Activated CD8-positive, alpha-beta T cell treated with anti-CD3 and anti-CD28 coated beads for 36 hours (primary cell): ENCODE measurements around the gene CSRP2. TPM values are rescaled to one million over a fixed set of nuclear protein-coding genes. Genes with fewer than 3 reads are reported as not detected.
A peak's percentile ranks its signal among the peaks of the same experiment; 100 is the strongest.

Source experiments
- ATAC-seq: fragments of 200-7000 bp; cut with Tn5 transposase; one replicate; pipeline ENCODE4 v1.10.0; 2021; ENCODE audit warnings: mild to moderate bottlenecking, moderate library complexity
- CTCF ChIA-PET: fragments of 350-600 bp; sonication (Branson Sonifier 250); formaldehyde crosslinking; loops from one replicate; lab custom pipeline; 2021; ENCODE audit warnings: antibody characterized with exemption; lab: Charles Lee
- POLR2A ChIA-PET: fragments of 350-600 bp; sonication (Branson Sonifier 250); formaldehyde crosslinking; loops from one replicate; lab custom pipeline; 2021; ENCODE audit warnings: antibody characterized with exemption; lab: Charles Lee
- DNase-seq: peaks from one replicate; pipeline ENCODE4 v3.0.0-alpha.2; 2020
- H3K27ac Mint-ChIP-seq: one replicate; pipeline ENCODE4 v1.8.0; 2021; ENCODE audit warnings: mild to moderate bottlenecking, mixed read lengths
- H3K27me3 Mint-ChIP-seq: one replicate; pipeline ENCODE4 v1.8.0; 2021; ENCODE audit warnings: mixed read lengths
- H3K36me3 Mint-ChIP-seq: one replicate; pipeline ENCODE4 v1.8.0; 2021; ENCODE audit warnings: low read depth, mixed read lengths
- H3K4me1 Mint-ChIP-seq: one replicate; pipeline ENCODE4 v1.8.0; 2021; ENCODE audit warnings: low read depth, mixed read lengths
- H3K4me3 Mint-ChIP-seq: one replicate; pipeline ENCODE4 v1.8.0; 2021; ENCODE audit warnings: mild to moderate bottlenecking, moderate library complexity, mixed read lengths
- H3K9me3 Mint-ChIP-seq: one replicate; pipeline ENCODE4 v1.8.0; 2021; ENCODE audit warnings: mixed read lengths
- CTCF ChIP-seq: fragments of 200-600 bp; IDR thresholded peaks from one replicate; pipeline ENCODE4 v1.8.0; 2022; ENCODE audit warnings: antibody characterized with exemption, mild to moderate bottlenecking
- intact Hi-C: fragments of 100-400 bp; cut with micrococcal nuclease; formaldehyde crosslinking; loops from one replicate; pipeline ENCODE4 v1.10.0; 2022
- total RNA-seq, 2 experiments: library from RNA; stranded (reverse); gene quantifications; one replicate each; pipeline ENCODE4 v1.2.3, GENCODE V29; 2021

CSRP2 gene
- total RNA-seq, 2 experiments from 2014 or later = 1.2 to 1.8 TPM

- CTCF ChIA-PET = interaction anchor here (1.4 kb wide), 1 partner anchor 89 kb away, joined by 5 read pairs; no protein-coding TSS in a partner anchor
- Mint-ChIP-seq H3K36me3 (no peaks in the 10 kb centered on the region), H3K4me3 (no peak overlapping the region), H3K27me3 (no peaks in the 10 kb centered on the region), H3K4me1 (peaks cover 3% of the 10 kb centered on the region), H3K9me3 (no peaks in the 10 kb centered on the region), H3K27ac (no peak overlapping the region)
- intact Hi-C loops = no loop called here
- POLR2A ChIA-PET = no interaction called here
- DNase-seq (no peak), ATAC-seq (no peak)
- no peak for TF ChIP-seq CTCF
Observed at GRCh38 chr12:76921891-76922664, 43.3 kb upstream of the CSRP2 start.

GRCh38 chr12:76921100-76921471 lies 42.3 kb upstream of the CSRP2 start:
- no peaks in the 10 kb centered on the region for H3K9me3 Mint-ChIP-seq
- CTCF ChIA-PET = no interaction called here
- ATAC-seq (no peak), DNase-seq (no peak)
- TF ChIP-seq CTCF = no peak
- H3K4me3 Mint-ChIP-seq = no peak overlapping the region
- POLR2A ChIA-PET = no interaction called here
- H3K27me3 Mint-ChIP-seq = no peaks in the 10 kb centered on the region
- no peaks in the 10 kb centered on the region for H3K36me3 Mint-ChIP-seq
- H3K27ac Mint-ChIP-seq = no peak overlapping the region
- H3K4me1 Mint-ChIP-seq = peaks cover 3% of the 10 kb centered on the region
- intact Hi-C loops = no loop called here

DNA sequence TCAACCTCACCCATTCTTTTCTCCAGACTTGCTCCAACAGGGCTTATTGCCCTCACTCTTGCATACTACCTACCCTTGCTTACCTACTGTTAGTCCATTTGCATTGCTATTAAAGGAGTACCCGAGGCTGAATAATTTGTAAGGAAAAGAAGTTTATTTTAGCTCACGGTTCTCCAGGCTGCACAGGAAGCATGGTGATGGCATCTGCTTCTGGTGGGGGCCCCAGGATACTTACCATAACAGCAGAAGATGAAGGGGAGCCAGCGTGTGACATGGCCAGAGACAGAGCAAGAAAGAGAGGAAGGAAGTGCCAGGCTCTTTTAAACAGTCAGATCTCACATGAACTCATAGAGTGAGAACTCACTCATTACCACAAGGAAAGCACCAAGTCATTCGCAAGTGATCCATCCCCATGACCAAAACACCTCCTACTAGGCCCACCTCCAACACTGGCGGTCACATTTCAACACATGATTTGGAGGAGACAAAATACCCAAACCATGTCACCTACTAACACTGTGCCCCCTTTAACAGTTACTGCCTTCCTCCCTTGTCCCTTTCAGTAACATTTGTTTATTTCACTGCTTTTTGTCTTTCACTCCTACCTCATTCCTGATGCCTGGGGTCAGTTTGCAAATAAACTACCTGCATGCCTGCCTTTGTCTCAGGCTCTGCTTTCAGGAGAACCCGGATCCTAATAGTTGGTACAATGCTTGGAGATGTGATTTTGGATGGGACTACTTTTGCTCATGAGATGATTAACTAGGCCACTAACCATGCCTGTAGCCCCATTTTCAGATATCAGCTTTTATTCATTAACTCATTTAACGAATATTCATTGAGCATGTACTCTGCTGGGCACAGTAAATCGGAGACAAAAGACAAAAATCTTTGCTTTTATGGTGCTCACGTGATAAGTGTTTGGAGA lies 41.6 kb upstream of the CSRP2 start:
- Mint-ChIP-seq H3K9me3 (no peaks in the 10 kb centered on the region), H3K27me3 (no peaks in the 10 kb centered on the region), H3K4me3 (no peak overlapping the region), H3K4me1 (peaks cover 3% of the 10 kb centered on the region), H3K27ac (no peak overlapping the region), H3K36me3 (no peaks in the 10 kb centered on the region)
- ATAC-seq = peak; percentile 87
- intact Hi-C loops = no loop called here
- POLR2A ChIA-PET = no interaction called here
- TF ChIP-seq CTCF = no peak
- peak; percentile 22 for DNase-seq
- CTCF ChIA-PET = interaction anchor here (0.6 kb wide), 1 partner anchor 129 kb away, joined by 3 read pairs; no protein-coding TSS in a partner anchor

DNA sequence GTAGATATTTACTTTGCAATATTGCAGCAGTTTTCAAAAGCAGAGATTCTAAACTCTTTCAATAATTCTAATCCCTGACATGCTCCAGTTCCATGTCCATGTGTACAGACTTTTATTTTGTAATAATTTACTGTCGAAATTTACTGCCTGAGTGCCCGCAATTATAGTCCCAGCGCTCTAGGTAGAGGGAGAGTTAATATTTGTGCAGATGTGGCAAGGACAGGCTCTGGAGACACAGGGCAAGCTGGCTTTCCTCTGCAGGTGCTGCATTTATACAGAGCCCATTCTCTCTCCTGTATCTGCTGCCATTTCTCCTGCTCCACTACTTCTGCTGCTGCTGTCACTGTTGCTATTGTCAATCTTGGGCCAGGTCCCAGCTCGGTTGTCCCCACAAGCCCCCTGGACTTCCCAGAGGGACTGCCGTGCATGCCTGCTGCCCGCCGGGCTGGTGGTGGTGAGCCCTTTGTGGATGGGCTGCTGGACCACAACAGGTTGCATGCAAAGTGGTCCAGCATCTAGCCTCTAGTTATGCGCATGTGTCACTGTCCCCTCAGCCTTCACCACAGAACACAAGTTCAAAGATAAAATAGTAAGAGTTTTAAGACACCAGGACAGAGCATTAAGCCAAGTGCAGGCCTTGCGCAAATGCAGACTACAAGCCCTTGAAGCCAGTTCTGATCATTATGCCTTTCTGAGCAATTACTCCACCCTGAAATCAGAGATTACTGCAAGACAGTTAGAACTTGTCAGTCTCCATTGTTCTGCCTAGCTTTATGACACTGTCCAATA lies 40.8 kb upstream of the CSRP2 start:
- DNase-seq (no peak), ATAC-seq (no peak)
- TF ChIP-seq CTCF = no peak
- no peak overlapping the region for H3K27ac Mint-ChIP-seq
- no peaks in the 10 kb centered on the region for H3K27me3 Mint-ChIP-seq
- POLR2A ChIA-PET = no interaction called here
- H3K4me1 Mint-ChIP-seq = peaks cover 3% of the 10 kb centered on the region
- H3K4me3 Mint-ChIP-seq = no peak overlapping the region
- CTCF ChIA-PET = interaction anchor here (0.6 kb wide), 1 partner anchor 128 kb away, joined by 3 read pairs; no protein-coding TSS in a partner anchor
- no peaks in the 10 kb centered on the region for H3K36me3 Mint-ChIP-seq
- intact Hi-C loops = no loop called here
- no peaks in the 10 kb centered on the region for H3K9me3 Mint-ChIP-seq
